ENCODE data around the gene CDT1.

Gene CDT1

GRCh38 chr16:88826070-88826840 is 22.7 kb downstream of the CDT1 start:
- peak overlapping the region; percentile 83 for H3K27ac ChIP-seq
- ChIA-PET CTCF (interaction anchor here (0.6 kb wide), 1 partner anchor 89 kb away, joined by 3 read pairs; no protein-coding TSS in a partner anchor), POLR2A (ENCODE audit: low non-redundant PET) (no interaction called here)
- no peak for TF ChIP-seq CTCF (conservative IDR thresholded peaks at IDR 0.05; ENCODE audit: low read depth)
- DNase-seq (ENCODE audit: low spot score), result no peak

GRCh38 chr16:88827727-88828126 is 24.1 kb downstream of the CDT1 start:
- peak overlapping the region; percentile 83 for H3K27ac ChIP-seq
- CTCF ChIA-PET, result no interaction called here
- DNase-seq (ENCODE audit: low spot score), result no peak
- POLR2A ChIA-PET (ENCODE audit: low non-redundant PET), result no interaction called here
- TF ChIP-seq CTCF (conservative IDR thresholded peaks at IDR 0.05; ENCODE audit: low read depth), result no peak

GRCh38 chr16:88828711-88829110 is 25.1 kb downstream of the CDT1 start:
- H3K27ac ChIP-seq, result peak overlapping the region; percentile 83
- no peak for TF ChIP-seq CTCF (conservative IDR thresholded peaks at IDR 0.05; ENCODE audit: low read depth)
- POLR2A ChIA-PET (ENCODE audit: low non-redundant PET), result no interaction called here
- CTCF ChIA-PET, result no interaction called here
- no peak for DNase-seq (ENCODE audit: low spot score)

- H3K27ac ChIP-seq, result peak overlapping the region; percentile 30
- TF ChIP-seq CTCF (conservative IDR thresholded peaks at IDR 0.05; ENCODE audit: low read depth), result no peak
- CTCF ChIA-PET, result interaction anchor here (0.6 kb wide), 1 partner anchor 786 kb away, joined by 4 read pairs; no protein-coding TSS in a partner anchor
- POLR2A ChIA-PET (ENCODE audit: low non-redundant PET), result no interaction called here
- no peak for DNase-seq (ENCODE audit: low spot score)
These were observed 26.7 kb downstream of the CDT1 start for GRCh38 chr16:88830258-88830657.

- CTCF ChIA-PET, result no interaction called here
- peak overlapping the region; percentile 30 for H3K27ac ChIP-seq
- TF ChIP-seq CTCF (conservative IDR thresholded peaks at IDR 0.05; ENCODE audit: low read depth), result no peak
- DNase-seq (ENCODE audit: low spot score), result no peak
- POLR2A ChIA-PET (ENCODE audit: low non-redundant PET), result no interaction called here
These were observed 27.2 kb downstream of the CDT1 start for GRCh38 chr16:88830783-88831182.

- CTCF ChIA-PET, result no interaction called here
- H3K27ac ChIP-seq, result peak overlapping the region; percentile 68
- TF ChIP-seq CTCF (conservative IDR thresholded peaks at IDR 0.05; ENCODE audit: low read depth), result peak; percentile 33; the same call in 1 of the 2 replicates
- peak; percentile 65 for DNase-seq (ENCODE audit: low spot score)
- POLR2A ChIA-PET (ENCODE audit: low non-redundant PET), result no interaction called here
These were observed 28.2 kb downstream of the CDT1 start for GRCh38 chr16:88831838-88832237.
